ENCODE measurements around the gene AGER.
"Not testable (repeated sequence)": the region's sequence is repeated elsewhere in the genome, so short reads cannot be mapped to it uniquely, and the experiment has no call there.

AGER gene

GRCh38 chr6:32213649-32214048 lies 29.6 kb upstream of the AGER start:
- Histone ChIP-seq H3K9me3 (no peaks in the 10 kb centered on the region), H3K4me1 (ENCODE audit: control insufficient read depth in 1 of 2, insufficient read depth in 1 of 2, low read depth in 1 of 2, low read length in 1 of 2) (no peaks in the 10 kb centered on the region), H3K27ac (no peak overlapping the region), H3K36me3 (no peaks in the 10 kb centered on the region), H3K4me3 (ENCODE audit: low read depth in 1 of 2, low read length in 1 of 2) (no peak overlapping the region), H3K27me3 (no peaks in the 10 kb centered on the region)
- TF ChIP-seq CTCF (IDR thresholded peaks at IDR 0.05): no peak

DNA sequence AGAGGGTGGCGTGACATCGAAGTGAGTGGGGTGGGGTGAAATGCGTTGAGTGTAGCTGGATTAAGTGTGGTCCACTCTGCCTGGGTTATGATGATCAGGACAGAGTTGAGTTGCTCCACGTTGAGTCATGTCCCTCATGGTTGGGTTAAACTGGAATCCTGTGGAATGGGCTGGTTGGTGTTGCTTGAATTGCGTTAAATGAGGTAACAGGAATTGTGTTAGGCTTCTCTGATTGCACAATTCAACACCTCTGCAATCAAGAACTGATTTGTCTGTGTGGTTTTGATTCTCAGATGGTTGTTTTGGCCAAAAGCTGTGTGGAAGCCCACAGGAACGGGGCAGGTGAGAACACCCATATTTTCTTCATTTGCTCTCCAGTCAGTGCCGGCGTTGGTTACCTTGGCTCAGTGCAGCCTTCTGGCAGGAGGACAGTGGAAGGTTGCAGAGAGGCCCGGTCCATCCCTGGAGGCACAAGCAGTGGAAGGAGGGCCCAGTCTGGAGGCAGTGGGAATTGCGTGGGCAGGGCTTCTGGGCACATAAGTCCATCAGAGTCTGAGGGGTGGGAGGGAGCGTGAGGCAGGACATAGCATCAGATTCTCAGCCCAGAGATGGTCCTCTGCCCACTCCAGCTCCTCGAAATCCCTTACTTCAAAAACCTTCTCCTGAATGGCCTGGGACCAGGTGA lies 28.2 kb upstream of the AGER start:
- Histone ChIP-seq H3K4me3 (ENCODE audit: low read depth in 1 of 2, low read length in 1 of 2) (no peak overlapping the region), H3K36me3 (no peaks in the 10 kb centered on the region), H3K27me3 (no peaks in the 10 kb centered on the region), H3K4me1 (ENCODE audit: control insufficient read depth in 1 of 2, insufficient read depth in 1 of 2, low read depth in 1 of 2, low read length in 1 of 2) (no peaks in the 10 kb centered on the region), H3K9me3 (no peaks in the 10 kb centered on the region), H3K27ac (no peak overlapping the region)
- no peak for TF ChIP-seq CTCF (IDR thresholded peaks at IDR 0.05)

- H3K36me3 ChIP-seq; H3K27me3 ChIP-seq; H3K4me3 ChIP-seq (ENCODE audit: low read depth in 1 of 2, low read length in 1 of 2); H3K27ac ChIP-seq; H3K9me3 ChIP-seq; H3K4me1 ChIP-seq (ENCODE audit: control insufficient read depth in 1 of 2, insufficient read depth in 1 of 2, low read depth in 1 of 2, low read length in 1 of 2): not testable (repeated sequence)
These were observed 27.4 kb upstream of the AGER start for GRCh38 chr6:32211432-32211831.

DNA sequence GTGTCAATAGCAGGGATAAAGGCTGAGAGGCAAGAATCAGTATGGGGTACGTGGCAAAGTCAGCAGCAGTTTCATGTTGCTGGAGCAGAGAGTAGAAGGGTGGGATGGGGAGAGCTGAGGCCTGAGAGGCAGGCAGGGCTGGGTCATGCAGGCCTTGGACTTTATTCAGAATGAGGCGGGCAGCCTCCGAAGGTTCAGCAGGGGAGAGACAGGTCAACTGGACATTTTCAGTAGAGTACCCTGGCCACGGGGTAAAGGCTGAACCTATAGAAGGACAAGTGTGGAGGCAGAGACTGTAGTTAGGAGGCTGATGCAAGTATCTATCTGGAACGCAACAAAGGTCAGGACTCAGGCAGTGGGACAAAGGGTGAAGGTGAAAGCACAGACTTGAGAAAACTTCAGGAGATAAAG lies 26.1 kb upstream of the AGER start:
- TF ChIP-seq CTCF (IDR thresholded peaks at IDR 0.05): no peak
- H3K36me3 ChIP-seq: no peaks in the 10 kb centered on the region
- no peak overlapping the region for H3K4me3 ChIP-seq (ENCODE audit: low read depth in 1 of 2, low read length in 1 of 2)
- H3K4me1 ChIP-seq (ENCODE audit: control insufficient read depth in 1 of 2, insufficient read depth in 1 of 2, low read depth in 1 of 2, low read length in 1 of 2): no peaks in the 10 kb centered on the region
- H3K27me3 ChIP-seq: peaks cover 7% of the 10 kb centered on the region
- H3K9me3 ChIP-seq: no peaks in the 10 kb centered on the region
- H3K27ac ChIP-seq: no peak overlapping the region

GRCh38 chr6:32208996-32209395 lies 24.9 kb upstream of the AGER start:
- Histone ChIP-seq H3K4me1 (ENCODE audit: control insufficient read depth in 1 of 2, insufficient read depth in 1 of 2, low read depth in 1 of 2, low read length in 1 of 2) (no peaks in the 10 kb centered on the region), H3K9me3 (no peaks in the 10 kb centered on the region), H3K36me3 (no peaks in the 10 kb centered on the region), H3K4me3 (ENCODE audit: low read depth in 1 of 2, low read length in 1 of 2) (no peak overlapping the region), H3K27me3 (peaks cover 19% of the 10 kb centered on the region), H3K27ac (no peak overlapping the region)
- no peak for TF ChIP-seq CTCF (IDR thresholded peaks at IDR 0.05)

GRCh38 chr6:32204268-32204715 lies 20.2 kb upstream of the AGER start:
- no peak overlapping the region for H3K4me3 ChIP-seq (ENCODE audit: low read depth in 1 of 2, low read length in 1 of 2)
- H3K27ac ChIP-seq: no peak overlapping the region
- H3K9me3 ChIP-seq: no peaks in the 10 kb centered on the region
- no peaks in the 10 kb centered on the region for H3K36me3 ChIP-seq
- H3K27me3 ChIP-seq: peaks cover 34% of the 10 kb centered on the region
- H3K4me1 ChIP-seq (ENCODE audit: control insufficient read depth in 1 of 2, insufficient read depth in 1 of 2, low read depth in 1 of 2, low read length in 1 of 2): peaks cover 0 to 2% of the 10 kb centered on the region in 2 experiments
- TF ChIP-seq CTCF (IDR thresholded peaks at IDR 0.05): no peak

Data from neutrophil (primary cell).